Mesangial cell (primary cell): Measurements from ENCODE around the gene ARMH4. TPM values are rescaled to one million over a fixed set of nuclear protein-coding genes. Genes with fewer than 3 reads are reported as not detected.

Experiments used
- total RNA-seq: library from RNA; depleted of rRNA; stranded (reverse); fragments of >200 nt; gene quantifications from 2 replicates; pipeline ENCODE4 v1.2.3, GENCODE V29; 2015

Gene ARMH4
- 10.3 and 15.8 TPM in 2 replicates for total RNA-seq

GRCh38 chr14:58152014-58152857 lies at the start of gene ARMH4:
ARMH4 (minus strand) TSS chr14:58152213; CDS start chr14:58139358, 12,855 bp downstream.

GRCh38 chr14:58199726-58200479 lies 47.9 kb upstream of the ARMH4 start, which contains the start of gene ACTR10:
ACTR10 (plus strand) TSS chr14:58200149; CDS start chr14:58200218, 69 bp downstream.

Other genes with a start within 250 kb of the ARMH4 start
- 47.9 and 58.1 TPM in 2 replicates for gene ACTR10, start 47.9 kb upstream of the ARMH4 start, total RNA-seq
- gene PSMA3, start 92.6 kb upstream of the ARMH4 start, total RNA-seq: 59.2 and 148 TPM in 2 replicates
- gene ARID4A, start 146.3 kb upstream of the ARMH4 start, total RNA-seq: 0.98 and 5.2 TPM in 2 replicates
- not detected in 2 replicates for gene TOMM20L, start 243.7 kb upstream of the ARMH4 start, total RNA-seq